ENCODE measurements around the gene BTBD16. TPM values are rescaled to one million over a fixed set of nuclear protein-coding genes. Genes with fewer than 3 reads are reported as not detected.

BTBD16 gene
- total RNA-seq, 2 experiments from 2014 or later = 0.06 TPM; not detected in 1

- CTCF ChIA-PET (ENCODE audit: unreplicated experiment) = interaction anchor here (0.7 to 1.7 kb wide), 5 partner anchors 9 to 267 kb away, joined by 3 to 15 read pairs (median 6); no protein-coding TSS in a partner anchor
- peak overlapping the region; percentile 37 for H3K4me3 ChIP-seq (ENCODE audit: low read depth, low read length, poor library complexity, severe bottlenecking)
Observed at GRCh38 chr10:122298598-122299301, 27.7 kb downstream of the BTBD16 start.

GRCh38 chr10:122299423-122300075 is 28.5 kb downstream of the BTBD16 start:
- Histone ChIP-seq H4K20me1 (ENCODE audit: insufficient read depth, low read length) (no peaks in the 10 kb centered on the region), H3K36me3 (ENCODE audit: insufficient read depth, low read length) (no peaks in the 10 kb centered on the region), H3K9me2 (ENCODE audit: insufficient read depth, low read length) (no peaks in the 10 kb centered on the region), H3K79me2 (ENCODE audit: insufficient read depth, low read depth, low read length) (no peaks in the 10 kb centered on the region), H3K4me1 (ENCODE audit: insufficient read depth, low read length, poor library complexity, severe bottlenecking) (peaks cover 8% of the 10 kb centered on the region), H3K4me2 (ENCODE audit: low read length) (peak overlapping the region; percentile 60; the same call in 1 of the 2 replicates), H2AFZ (ENCODE audit: low read length) (peak overlapping the region; percentile 84; the same call in 1 of the 2 replicates), H3K27ac (ENCODE audit: low read depth, low read length, poor library complexity, severe bottlenecking) (no peak overlapping the region), H3K4me3 (ENCODE audit: low read depth, low read length, poor library complexity, severe bottlenecking) (no peak overlapping the region), H3K9me3 (ENCODE audit: low read length) (no peaks in the 10 kb centered on the region)
- no peak for DNase-seq (ENCODE audit: low spot score)
- no TSS peak for BruUV-seq (replicated peaks)
- ChIA-PET POLR2A (interaction anchor here (0.5 to 1.9 kb wide), 4 partner anchors 13 to 1242 kb away, joined by 3 to 8 read pairs (median 4); no protein-coding TSS in a partner anchor), CTCF (ENCODE audit: unreplicated experiment) (interaction anchor here (0.7 to 1.7 kb wide), 5 partner anchors 9 to 266 kb away, joined by 3 to 15 read pairs (median 6); no protein-coding TSS in a partner anchor)
- TF ChIP-seq EZH2phosphoT487 (IDR thresholded peaks at IDR 0.05; ENCODE audit: borderline replicate concordance, low read depth, low read length) (no peak), CTCF (conservative IDR thresholded peaks at IDR 0.05; ENCODE audit: low read length) (no peak)
- intact Hi-C loops (cut with micrococcal nuclease; ENCODE audit: unreplicated experiment) = loop anchor here (1.0 to 2.0 kb wide), 3 partner anchors 43 to 265 kb away; partner anchors contain the start of gene PLEKHA1

More at GRCh38 chr10:122298598-122299301, 27.7 kb downstream of the BTBD16 start:
- intact Hi-C loops (cut with micrococcal nuclease; ENCODE audit: unreplicated experiment) = loop anchor here (1.0 to 2.0 kb wide), 4 partner anchors 44 to 266 kb away; partner anchors contain the start of gene PLEKHA1
- H3K9me3 ChIP-seq (ENCODE audit: low read length) = no peaks in the 10 kb centered on the region
- POLR2A ChIA-PET = interaction anchor here (0.5 to 1.9 kb wide), 4 partner anchors 13 to 1243 kb away, joined by 3 to 8 read pairs (median 4); no protein-coding TSS in a partner anchor
- TF ChIP-seq CTCF (conservative IDR thresholded peaks at IDR 0.05; ENCODE audit: low read length) (peak; percentile 95), EZH2phosphoT487 (IDR thresholded peaks at IDR 0.05; ENCODE audit: borderline replicate concordance, low read depth, low read length) (no peak)
- no peak overlapping the region for H3K27ac ChIP-seq (ENCODE audit: low read depth, low read length, poor library complexity, severe bottlenecking)
- H3K9me2 ChIP-seq (ENCODE audit: insufficient read depth, low read length) = no peaks in the 10 kb centered on the region
- no peaks in the 10 kb centered on the region for H4K20me1 ChIP-seq (ENCODE audit: insufficient read depth, low read length)
- DNase-seq (ENCODE audit: low spot score) = peak; percentile 84
- no TSS peak for BruUV-seq (replicated peaks)
- peak overlapping the region; percentile 60 for H3K4me2 ChIP-seq (ENCODE audit: low read length)
- H3K79me2 ChIP-seq (ENCODE audit: insufficient read depth, low read depth, low read length) = no peaks in the 10 kb centered on the region
- peak overlapping the region; percentile 84 for H2AFZ ChIP-seq (ENCODE audit: low read length)
- H3K36me3 ChIP-seq (ENCODE audit: insufficient read depth, low read length) = no peaks in the 10 kb centered on the region
- peaks cover 8% of the 10 kb centered on the region for H3K4me1 ChIP-seq (ENCODE audit: insufficient read depth, low read length, poor library complexity, severe bottlenecking)
